ENCODE results near the gene CCDC47. TPM values are rescaled to one million over a fixed set of nuclear protein-coding genes. Genes with fewer than 3 reads are reported as not detected.
A peak's percentile ranks its signal among the peaks of the same experiment; 100 is the strongest.
"Not testable (repeated sequence)": the region's sequence is repeated elsewhere in the genome, so short reads cannot be mapped to it uniquely, and the experiment has no call there.

Gene CCDC47
- polyA plus RNA-seq, 3 donors from 2014 or later: 21.1 to 50.1 (median 43.3) TPM

DNA sequence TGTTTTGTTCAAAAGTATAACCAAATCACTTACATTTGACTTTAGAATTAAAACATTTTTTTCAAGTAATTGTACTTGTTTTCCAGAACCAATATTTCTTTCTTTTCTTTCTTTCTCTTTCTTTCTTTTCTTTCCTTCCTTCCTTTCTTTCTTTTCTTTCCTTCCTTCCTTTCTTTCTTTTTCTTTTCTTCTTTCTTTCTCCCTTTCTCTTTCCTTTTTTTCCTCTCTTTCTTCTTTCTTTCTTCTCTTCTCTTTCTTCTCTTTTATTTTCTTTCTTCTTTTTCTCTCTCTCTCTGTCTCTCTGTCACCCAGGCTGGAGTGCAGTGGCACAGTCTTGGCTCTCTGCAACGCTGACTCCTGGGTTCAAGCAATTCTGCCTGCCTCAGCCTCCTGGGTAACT is 27.4 kb upstream of the CCDC47 start:
- H3K36me3 Mint-ChIP-seq: peaks cover 24 to 48% (median 31%) of the 10 kb centered on the region in 3 donors
- H3K4me3 Mint-ChIP-seq: no peak overlapping the region
- H3K4me1 Mint-ChIP-seq: no peaks in the 10 kb centered on the region
- peaks cover 0 to 3% (median 0%) of the 10 kb centered on the region in 3 donors for H3K27me3 Mint-ChIP-seq (ENCODE audit: low read depth in 3 of 3)
- no peaks in the 10 kb centered on the region for H3K9me3 Mint-ChIP-seq
- peak overlapping the region in 2 of 6 donors; percentile 16 to 85 for H3K27ac Mint-ChIP-seq
- no peak for DNase-seq

DNA sequence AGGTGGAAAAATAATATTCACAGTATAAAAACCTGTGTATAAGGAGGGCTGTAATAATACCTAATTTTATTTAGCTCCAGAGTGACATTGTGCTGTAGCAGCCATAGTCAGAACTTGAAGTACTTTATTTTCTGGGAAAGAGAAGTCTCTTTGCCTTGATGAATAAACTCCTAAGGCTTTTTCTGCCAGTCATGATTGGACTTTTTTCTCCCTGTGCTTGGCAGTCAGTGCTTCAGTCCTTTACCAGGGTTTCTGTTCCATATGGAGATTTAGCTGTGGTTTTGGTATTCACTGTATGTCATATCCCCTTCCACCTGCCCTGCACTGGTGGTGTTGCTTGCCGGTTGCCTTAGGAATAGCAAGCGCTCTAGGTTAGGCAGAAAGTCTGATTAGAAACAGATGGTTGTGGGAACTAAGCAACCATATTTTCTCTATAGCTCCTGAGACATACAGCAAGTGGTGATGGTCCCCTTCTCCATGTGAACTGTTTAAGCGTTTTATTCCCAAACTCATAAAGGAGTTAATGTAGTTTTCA is 25.2 kb upstream of the CCDC47 start:
- H3K27ac Mint-ChIP-seq: no peak overlapping the region
- H3K4me3 Mint-ChIP-seq: no peak overlapping the region
- no peaks in the 10 kb centered on the region for H3K4me1 Mint-ChIP-seq
- H3K9me3 Mint-ChIP-seq: no peaks in the 10 kb centered on the region
- peaks cover 25 to 58% (median 30%) of the 10 kb centered on the region in 3 donors for H3K36me3 Mint-ChIP-seq
- peaks cover 0 to 2% (median 0%) of the 10 kb centered on the region in 3 donors for H3K27me3 Mint-ChIP-seq (ENCODE audit: low read depth in 3 of 3)
- DNase-seq: no peak

DNA sequence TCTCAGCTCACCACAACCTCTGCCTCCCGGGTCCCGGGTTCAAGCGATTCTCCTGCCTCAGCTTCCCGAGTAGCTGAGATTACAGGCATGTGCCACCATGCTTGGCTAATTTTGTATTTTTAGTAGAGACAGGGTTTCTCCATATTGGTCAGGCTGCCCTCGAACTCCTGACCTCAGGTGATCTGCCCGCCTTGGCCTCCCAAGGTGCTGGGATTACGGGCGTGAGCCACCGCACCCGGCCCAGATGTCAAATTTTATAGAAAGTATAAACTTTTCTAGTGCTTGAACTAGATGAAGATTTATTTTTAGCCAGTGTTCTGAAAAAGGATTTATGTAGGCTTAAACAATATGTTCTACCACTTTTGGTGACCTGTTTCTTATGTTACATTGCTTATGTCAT is 23.0 kb upstream of the CCDC47 start:
- DNase-seq; H3K27ac Mint-ChIP-seq; H3K9me3 Mint-ChIP-seq; H3K4me1 Mint-ChIP-seq; H3K27me3 Mint-ChIP-seq (ENCODE audit: low read depth in 3 of 3); H3K4me3 Mint-ChIP-seq: not testable (repeated sequence)
- peaks cover 26 to 64% (median 35%) of the 10 kb centered on the region in 3 donors for H3K36me3 Mint-ChIP-seq

DNA sequence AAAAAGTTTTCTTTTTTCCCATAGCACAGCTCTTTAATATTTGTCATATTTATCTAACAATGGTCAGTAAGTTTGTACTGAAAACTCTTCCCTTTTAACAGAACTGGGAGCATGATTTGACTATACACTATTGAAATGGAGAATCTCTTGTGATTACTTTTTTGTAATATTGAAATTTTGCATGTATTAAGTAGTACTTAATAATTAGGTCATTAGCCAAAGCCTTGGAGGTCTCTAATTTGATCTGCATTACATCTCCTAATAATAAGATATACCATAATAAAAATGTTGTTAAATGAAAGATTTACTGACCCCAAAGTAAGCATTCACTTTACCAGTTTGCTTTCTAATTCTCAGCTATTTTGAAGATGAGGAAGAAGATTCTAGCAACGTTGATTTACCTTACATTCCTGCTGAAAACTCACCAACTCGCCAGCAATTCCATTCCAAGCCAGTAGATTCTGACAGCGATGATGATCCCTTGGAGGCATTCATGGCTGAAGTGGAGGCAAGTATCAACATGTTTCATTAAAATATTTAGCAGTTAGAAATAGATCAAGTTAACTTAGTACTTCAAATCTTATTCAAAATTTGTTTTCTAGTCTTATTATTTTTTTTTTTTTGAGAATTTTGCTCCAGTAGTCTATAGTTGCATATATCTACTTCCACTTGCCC is 18.8 kb upstream of the CCDC47 start:
- H3K27me3 Mint-ChIP-seq (ENCODE audit: low read depth in 3 of 3): peaks cover 0 to 2% (median 0%) of the 10 kb centered on the region in 3 donors
- H3K9me3 Mint-ChIP-seq: no peaks in the 10 kb centered on the region
- peak overlapping the region in 2 of 6 donors; percentile 22 to 45 for H3K27ac Mint-ChIP-seq
- H3K36me3 Mint-ChIP-seq: peaks cover 15 to 40% (median 22%) of the 10 kb centered on the region in 3 donors
- no peak for DNase-seq
- no peaks in the 10 kb centered on the region for H3K4me1 Mint-ChIP-seq
- no peak overlapping the region for H3K4me3 Mint-ChIP-seq

DNA sequence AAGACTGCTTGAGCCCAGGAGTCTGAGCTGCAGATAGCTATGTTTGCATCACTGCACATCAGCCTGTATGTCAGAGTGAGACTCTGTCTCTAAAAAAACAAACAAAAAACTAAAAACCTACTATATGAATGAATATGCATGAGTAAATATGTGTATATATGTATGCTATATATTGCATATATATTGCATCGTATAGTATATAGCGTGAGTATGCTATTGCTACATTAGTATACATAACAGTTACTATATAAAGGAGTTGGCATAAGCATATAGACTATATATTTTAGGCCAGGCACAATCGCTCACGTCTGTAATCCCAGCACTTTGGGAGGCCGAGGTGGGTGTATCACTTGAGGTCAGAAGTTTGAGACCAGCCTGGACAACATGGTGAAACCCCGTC is 16.7 kb upstream of the CCDC47 start:
- H3K4me1 Mint-ChIP-seq: peaks cover 2 to 7% of the 10 kb centered on the region in 2 donors
- H3K27me3 Mint-ChIP-seq (ENCODE audit: low read depth in 3 of 3): peaks cover 0 to 2% (median 0%) of the 10 kb centered on the region in 3 donors
- no peaks in the 10 kb centered on the region for H3K9me3 Mint-ChIP-seq
- no peak overlapping the region for H3K27ac Mint-ChIP-seq
- no peak for DNase-seq
- H3K36me3 Mint-ChIP-seq: peaks cover 15 to 28% (median 21%) of the 10 kb centered on the region in 3 donors
- H3K4me3 Mint-ChIP-seq: no peak overlapping the region

DNA sequence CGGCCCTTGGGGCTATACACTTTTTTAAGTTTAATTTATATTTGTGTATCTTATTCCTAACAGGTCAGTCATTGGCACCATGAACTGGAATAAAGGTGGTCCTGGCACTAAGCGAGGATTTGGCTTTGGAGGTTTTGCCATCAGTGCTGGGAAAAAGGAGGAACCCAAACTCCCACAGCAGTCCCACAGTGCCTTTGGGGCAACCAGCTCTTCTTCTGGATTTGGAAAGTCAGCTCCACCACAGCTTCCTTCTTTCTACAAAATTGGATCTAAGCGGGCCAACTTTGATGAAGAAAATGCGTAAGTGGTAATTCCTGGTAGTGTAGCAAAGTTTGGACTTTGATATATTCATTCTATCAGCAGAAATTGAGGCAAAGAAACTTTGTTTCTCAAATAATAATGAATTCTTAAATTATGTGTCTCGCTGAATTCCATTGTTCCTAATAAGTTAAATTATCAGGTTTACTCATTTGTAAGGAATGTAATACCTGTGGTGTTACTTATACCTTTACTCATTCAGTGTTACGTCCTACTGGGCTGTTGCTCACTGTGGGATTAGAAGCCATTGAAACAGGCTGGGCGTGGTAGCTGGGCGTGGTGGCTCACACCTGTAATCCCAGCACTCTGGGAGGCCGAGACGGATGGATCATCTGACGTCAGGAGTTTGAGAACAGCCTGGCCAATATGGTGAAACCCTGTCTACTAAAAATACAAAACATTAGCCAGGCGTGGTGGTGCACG is 13.7 kb upstream of the CCDC47 start:
- H3K4me3 Mint-ChIP-seq: no peak overlapping the region
- DNase-seq: no peak
- H3K27ac Mint-ChIP-seq: no peak overlapping the region
- peaks cover 0 to 5% (median 4%) of the 10 kb centered on the region in 3 donors for H3K36me3 Mint-ChIP-seq
- peaks cover 19 to 23% of the 10 kb centered on the region in 2 donors for H3K4me1 Mint-ChIP-seq
- H3K9me3 Mint-ChIP-seq: no peaks in the 10 kb centered on the region
- no peaks in the 10 kb centered on the region for H3K27me3 Mint-ChIP-seq (ENCODE audit: low read depth in 3 of 3)

DNA sequence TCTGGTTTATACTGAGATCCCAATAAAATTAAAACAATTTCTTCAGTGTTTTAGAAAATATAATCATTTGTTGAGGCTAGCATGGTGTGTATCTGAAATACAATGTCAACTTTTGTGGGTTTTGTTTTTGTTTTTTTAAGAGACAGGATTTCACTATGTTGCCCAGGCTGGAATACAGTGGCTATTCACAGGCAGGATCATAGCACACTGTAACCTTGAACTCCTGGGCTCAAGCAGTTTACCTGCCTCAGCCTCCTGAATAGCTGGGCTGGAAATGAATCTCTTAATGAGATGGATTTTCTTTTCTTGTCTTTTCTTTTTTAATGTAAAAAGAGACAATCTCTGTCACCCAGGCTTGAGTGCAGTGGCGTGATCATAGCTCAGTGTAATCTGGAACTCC is 12.7 kb upstream of the CCDC47 start:
- no peak overlapping the region for H3K4me3 Mint-ChIP-seq
- H3K27me3 Mint-ChIP-seq (ENCODE audit: low read depth in 3 of 3): no peaks in the 10 kb centered on the region
- no peak for DNase-seq
- H3K4me1 Mint-ChIP-seq: peaks cover 21 to 27% of the 10 kb centered on the region in 2 donors
- H3K9me3 Mint-ChIP-seq: no peaks in the 10 kb centered on the region
- H3K27ac Mint-ChIP-seq: peak overlapping the region in 2 of 6 donors; percentile 8 to 22
- peaks cover 0 to 4% (median 3%) of the 10 kb centered on the region in 3 donors for H3K36me3 Mint-ChIP-seq

DNA sequence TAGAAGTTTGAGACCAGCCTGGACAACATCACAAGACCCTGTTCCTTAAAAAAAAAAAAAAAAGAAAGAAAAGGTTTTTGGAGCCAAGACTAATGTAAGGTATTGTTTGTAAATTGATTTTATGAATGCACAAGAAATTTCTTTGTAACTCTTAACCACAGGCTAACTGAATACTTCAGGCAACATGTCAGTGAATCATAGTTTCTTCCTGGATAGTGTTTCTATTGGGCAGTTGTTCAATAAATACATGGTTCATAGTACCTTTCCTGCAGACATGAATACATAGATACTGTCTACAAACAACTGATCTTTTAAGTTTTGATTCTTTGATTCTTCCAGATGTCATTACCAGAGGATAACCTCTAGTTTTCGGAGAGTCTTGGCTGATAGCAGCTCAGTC is 12.2 kb upstream of the CCDC47 start:
- no peak for DNase-seq
- Mint-ChIP-seq H3K4me3 (no peak overlapping the region), H3K9me3 (no peaks in the 10 kb centered on the region), H3K27ac (peak overlapping the region in 4 of 6 donors; percentile 8 to 34 (median 24)), H3K36me3 (peaks cover 0 to 4% (median 3%) of the 10 kb centered on the region in 3 donors), H3K27me3 (ENCODE audit: low read depth in 3 of 3) (no peaks in the 10 kb centered on the region), H3K4me1 (peaks cover 23 to 32% of the 10 kb centered on the region in 2 donors)

DNA sequence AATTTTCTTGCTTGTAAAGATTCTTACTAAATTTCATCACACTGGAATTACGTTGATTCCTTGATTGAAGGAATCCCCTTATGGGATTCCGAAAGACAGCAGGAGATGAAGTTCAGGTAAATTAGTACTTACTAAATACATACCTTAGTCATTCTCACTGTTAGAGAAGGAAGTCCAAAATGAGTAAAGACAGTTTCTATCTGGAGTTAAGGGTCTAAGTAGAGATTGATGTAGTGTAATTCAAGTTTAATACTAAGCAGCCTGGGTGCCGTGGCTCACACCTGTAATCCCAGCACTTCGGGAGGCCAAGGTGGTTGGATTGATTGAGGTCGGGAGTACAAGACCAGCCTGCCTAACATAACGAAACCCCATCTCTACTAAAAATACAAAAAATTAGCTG is 10.1 kb upstream of the CCDC47 start:
- Mint-ChIP-seq H3K27me3 (ENCODE audit: low read depth in 3 of 3) (no peaks in the 10 kb centered on the region), H3K4me3 (no peak overlapping the region), H3K4me1 (peaks cover 28 to 52% of the 10 kb centered on the region in 2 donors)

DNA sequence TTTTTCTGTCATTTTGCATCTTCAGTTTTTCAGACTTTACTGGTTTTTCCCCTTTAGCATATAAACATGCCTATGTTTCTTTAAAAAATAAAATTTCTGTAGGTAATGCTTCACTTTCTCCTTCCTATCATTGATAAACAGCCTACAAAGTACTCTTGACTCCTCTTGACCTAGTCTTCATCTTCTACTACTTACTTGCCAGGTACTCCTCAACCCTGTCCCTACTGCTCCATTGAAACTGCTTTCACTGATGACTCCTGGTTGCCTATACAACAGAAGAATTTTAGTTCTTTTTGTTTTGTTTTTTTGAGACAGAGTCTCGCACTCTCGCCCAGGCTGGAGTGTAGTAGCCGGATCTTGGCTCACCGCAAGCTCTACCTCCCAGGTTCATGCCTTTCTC is 7.5 kb upstream of the CCDC47 start:
- Mint-ChIP-seq H3K9me3 (no peaks in the 10 kb centered on the region), H3K4me1 (peaks cover 39 to 75% of the 10 kb centered on the region in 2 donors), H3K4me3 (no peak overlapping the region), H3K36me3 (peaks cover 0 to 5% (median 4%) of the 10 kb centered on the region in 3 donors), H3K27ac (peak overlapping the region in 3 of 6 donors; percentile 2 to 60 (median 27)), H3K27me3 (ENCODE audit: low read depth in 3 of 3) (no peaks in the 10 kb centered on the region)
- no peak for DNase-seq

More for the DNA sequence above, 10.1 kb upstream of the CCDC47 start:
- no peak for DNase-seq
- Mint-ChIP-seq H3K36me3 (peaks cover 0 to 8% (median 4%) of the 10 kb centered on the region in 3 donors), H3K9me3 (no peaks in the 10 kb centered on the region), H3K27ac (peak overlapping the region in 3 of 6 donors; percentile 11 to 57 (median 18))

DNA sequence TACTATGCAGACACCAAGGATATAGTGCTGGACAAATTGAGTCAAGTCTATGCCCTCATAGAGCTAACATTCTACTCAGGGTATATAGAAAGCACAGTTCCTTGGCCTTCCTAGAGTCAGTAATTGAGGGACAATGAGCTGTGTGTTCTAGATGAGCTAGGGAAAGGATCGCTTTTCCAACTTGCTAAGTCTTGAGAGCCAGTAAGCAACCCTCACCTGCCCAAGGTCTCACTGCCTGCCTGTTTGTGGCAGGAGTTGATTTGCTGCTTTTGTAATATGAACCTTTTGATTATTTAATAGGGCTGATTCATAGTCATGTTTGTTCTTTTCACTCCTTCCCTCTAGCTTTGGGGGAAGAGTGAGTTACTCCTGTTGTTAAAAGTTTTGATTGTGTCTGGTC is 7.1 kb upstream of the CCDC47 start:
- peak overlapping the region in 1 of 6 donors; percentile 60 for H3K27ac Mint-ChIP-seq
- no peaks in the 10 kb centered on the region for H3K27me3 Mint-ChIP-seq (ENCODE audit: low read depth in 3 of 3)
- H3K9me3 Mint-ChIP-seq: no peaks in the 10 kb centered on the region
- peaks cover 39 to 75% of the 10 kb centered on the region in 2 donors for H3K4me1 Mint-ChIP-seq
- DNase-seq: no peak
- H3K36me3 Mint-ChIP-seq: peaks cover 0 to 5% (median 4%) of the 10 kb centered on the region in 3 donors
- no peak overlapping the region for H3K4me3 Mint-ChIP-seq

DNA sequence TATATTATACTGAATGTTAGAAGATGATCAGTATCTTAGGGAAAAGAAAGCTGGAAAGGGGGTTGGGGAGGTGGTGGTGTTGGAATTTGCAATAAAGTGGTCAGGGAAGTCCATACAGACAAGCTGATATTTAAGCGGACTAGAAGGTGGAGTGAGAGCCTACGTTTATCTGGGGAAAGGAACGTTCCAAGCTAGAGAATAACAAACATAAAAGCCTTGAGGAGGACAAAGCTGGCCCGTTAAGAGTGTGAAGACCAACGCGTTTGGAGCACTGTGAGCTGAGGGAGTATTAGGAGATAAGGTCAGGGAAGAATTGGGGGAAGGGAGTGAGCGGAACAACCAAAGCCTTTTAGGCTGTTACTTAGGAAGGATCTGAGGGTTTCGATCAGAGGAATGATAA is 2.0 kb upstream of the CCDC47 start:
- H3K4me3 Mint-ChIP-seq: peak overlapping the region; percentile 90 to 100 (median 96)
- H3K9me3 Mint-ChIP-seq: no peaks in the 10 kb centered on the region
- H3K27me3 Mint-ChIP-seq (ENCODE audit: low read depth in 3 of 3): peaks cover 10 to 19% (median 14%) of the 10 kb centered on the region in 3 donors
- H3K27ac Mint-ChIP-seq: peak overlapping the region; percentile 96 to 100 (median 99)
- no peak for DNase-seq
- peaks cover 0 to 5% (median 0%) of the 10 kb centered on the region in 3 donors for H3K36me3 Mint-ChIP-seq
- peaks cover 52 to 84% of the 10 kb centered on the region in 2 donors for H3K4me1 Mint-ChIP-seq

DNA sequence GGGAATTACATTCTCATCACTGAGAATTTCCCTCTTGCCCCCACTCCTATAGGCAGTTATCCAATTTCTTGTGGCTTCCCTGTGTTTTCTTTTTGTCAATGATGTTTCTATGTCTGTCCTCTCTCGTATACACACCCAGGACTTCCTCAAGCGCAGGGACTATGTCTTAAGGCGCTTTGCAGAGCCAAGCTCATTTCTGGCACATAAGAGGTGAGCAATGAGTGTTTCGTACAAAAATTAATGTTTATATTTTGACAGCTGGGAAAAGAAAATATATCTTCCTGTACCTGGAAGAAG is 1.5 kb upstream of the CCDC47 start:
- H3K27me3 Mint-ChIP-seq (ENCODE audit: low read depth in 3 of 3): peaks cover 10 to 19% (median 14%) of the 10 kb centered on the region in 3 donors
- H3K4me1 Mint-ChIP-seq: peaks cover 52 to 84% of the 10 kb centered on the region in 2 donors
- peaks cover 0 to 5% (median 0%) of the 10 kb centered on the region in 3 donors for H3K36me3 Mint-ChIP-seq
- DNase-seq: no peak
- H3K9me3 Mint-ChIP-seq: no peaks in the 10 kb centered on the region
- H3K4me3 Mint-ChIP-seq: peak overlapping the region; percentile 90 to 100 (median 96)
- peak overlapping the region; percentile 96 to 100 (median 99) for H3K27ac Mint-ChIP-seq
